AG10803 (cell line): ENCODE measurements around the gene CCDC110.

Source experiments
- DNase-seq: peaks from one replicate; pipeline ENCODE4 v3.0.0; 2010; ENCODE audit warnings: low read depth
- H3K4me3 ChIP-seq: 2 replicates; pipeline ENCODE4 v1.5.1; 2011; ENCODE audit warnings: mild to moderate bottlenecking, low read length, control low read depth
- CTCF ChIP-seq: conservative IDR thresholded peaks from 2 replicates; pipeline ENCODE4 v1.5.1; 2011; ENCODE audit warnings: mild to moderate bottlenecking, low read length, control low read depth, inconsistent platforms

The CCDC110 gene

GRCh38 chr4:185502386-185502785 lies 30.9 kb upstream of the CCDC110 start:
- DNase-seq = no peak
- TF ChIP-seq CTCF = no peak

GRCh38 chr4:185500576-185500975 lies 29.0 kb upstream of the CCDC110 start:
- DNase-seq = no peak
- H3K4me3 ChIP-seq = no peak overlapping the region
- TF ChIP-seq CTCF = no peak

More at GRCh38 chr4:185502386-185502785, 30.9 kb upstream of the CCDC110 start:
- H3K4me3 ChIP-seq = no peak overlapping the region

- no peak for DNase-seq
- no peak for TF ChIP-seq CTCF
- no peak overlapping the region for H3K4me3 ChIP-seq
Observed at GRCh38 chr4:185500035-185500434, 28.5 kb upstream of the CCDC110 start.

GRCh38 chr4:185488650-185489049 lies 17.1 kb upstream of the CCDC110 start:
- no peak for TF ChIP-seq CTCF
- no peak for DNase-seq
- H3K4me3 ChIP-seq = no peak overlapping the region

GRCh38 chr4:185481401-185481800 lies 9.9 kb upstream of the CCDC110 start:
- TF ChIP-seq CTCF = no peak
- DNase-seq = no peak
- H3K4me3 ChIP-seq = no peak overlapping the region

GRCh38 chr4:185480016-185480732 lies 8.6 kb upstream of the CCDC110 start:
- DNase-seq = no peak
- TF ChIP-seq CTCF = no peak
- no peak overlapping the region for H3K4me3 ChIP-seq

- DNase-seq = no peak
- no peak overlapping the region for H3K4me3 ChIP-seq
- TF ChIP-seq CTCF = no peak
Observed at GRCh38 chr4:185479507-185479971, 8.0 kb upstream of the CCDC110 start.
